Measurements from ENCODE around the gene MPP3.
A peak's percentile ranks its signal among the peaks of the same experiment; 100 is the strongest.

Gene MPP3

GRCh38 chr17:43814026-43814425 is 18.9 kb downstream of the MPP3 start (continued):
- TF ChIP-seq PRDM1 (tag by site-specific recombination; IDR thresholded peaks at IDR 0.05) (no peak), ZNF692 (tag by site-specific recombination; IDR thresholded peaks at IDR 0.05) (no peak)

DNA sequence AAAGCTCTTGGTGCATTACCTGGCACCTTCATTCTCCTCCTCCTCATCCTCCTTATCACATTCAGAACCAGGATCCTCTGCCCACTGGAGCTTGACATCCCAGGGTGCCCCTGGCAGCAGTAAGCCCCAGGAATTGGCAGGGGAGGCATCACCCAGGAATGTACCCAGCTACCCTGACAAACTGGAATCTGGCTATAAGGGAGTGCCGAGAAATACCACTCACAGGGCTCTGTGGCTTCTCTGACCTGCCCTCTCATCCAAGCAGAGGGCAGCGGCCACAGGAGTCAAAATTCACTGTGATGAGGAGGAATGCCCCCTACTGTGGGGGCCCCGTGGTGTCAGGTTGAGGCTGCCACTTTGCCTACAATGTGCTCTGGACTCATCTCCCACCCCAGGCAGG is 19.6 kb downstream of the MPP3 start:
- Histone ChIP-seq H3K4me3 (ENCODE audit: low read depth, low read length) (no peak overlapping the region), H3K9me3 (ENCODE audit: control insufficient read depth, insufficient read depth, low read depth, low read length) (no peaks in the 10 kb centered on the region), H3K36me3 (ENCODE audit: control insufficient read depth in 2 of 2, insufficient read depth in 1 of 2, low read length in 2 of 2) (peaks cover 8 to 76% of the 10 kb centered on the region in 2 experiments), H3K27ac (ENCODE audit: extremely low read depth, low read depth, low read length) (no peak overlapping the region), H3K4me1 (ENCODE audit: control insufficient read depth, insufficient read depth, low read length) (no peaks in the 10 kb centered on the region)
- TF ChIP-seq ZNF623 (tag by site-specific recombination; IDR thresholded peaks at IDR 0.05): no peak
- TF ChIP-seq, protein P1, sequence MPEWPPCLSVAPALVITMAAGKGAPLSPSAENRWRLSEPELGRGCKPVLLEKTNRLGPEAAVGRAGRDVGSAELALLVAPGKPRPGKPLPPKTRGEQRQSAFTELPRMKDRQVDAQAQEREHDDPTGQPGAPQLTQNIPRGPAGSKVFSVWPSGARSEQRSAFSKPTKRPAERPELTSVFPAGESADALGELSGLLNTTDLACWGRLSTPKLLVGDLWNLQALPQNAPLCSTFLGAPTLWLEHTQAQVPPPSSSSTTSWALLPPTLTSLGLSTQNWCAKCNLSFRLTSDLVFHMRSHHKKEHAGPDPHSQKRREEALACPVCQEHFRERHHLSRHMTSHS (tag by site-specific recombination; IDR thresholded peaks at IDR 0.05): no peak
- TF ChIP-seq ZNF585B (tag by site-specific recombination; IDR thresholded peaks at IDR 0.05): no peak
- no peak for TF ChIP-seq ZNF426 (tag by site-specific recombination; IDR thresholded peaks at IDR 0.05)
- TF ChIP-seq, protein P2, sequence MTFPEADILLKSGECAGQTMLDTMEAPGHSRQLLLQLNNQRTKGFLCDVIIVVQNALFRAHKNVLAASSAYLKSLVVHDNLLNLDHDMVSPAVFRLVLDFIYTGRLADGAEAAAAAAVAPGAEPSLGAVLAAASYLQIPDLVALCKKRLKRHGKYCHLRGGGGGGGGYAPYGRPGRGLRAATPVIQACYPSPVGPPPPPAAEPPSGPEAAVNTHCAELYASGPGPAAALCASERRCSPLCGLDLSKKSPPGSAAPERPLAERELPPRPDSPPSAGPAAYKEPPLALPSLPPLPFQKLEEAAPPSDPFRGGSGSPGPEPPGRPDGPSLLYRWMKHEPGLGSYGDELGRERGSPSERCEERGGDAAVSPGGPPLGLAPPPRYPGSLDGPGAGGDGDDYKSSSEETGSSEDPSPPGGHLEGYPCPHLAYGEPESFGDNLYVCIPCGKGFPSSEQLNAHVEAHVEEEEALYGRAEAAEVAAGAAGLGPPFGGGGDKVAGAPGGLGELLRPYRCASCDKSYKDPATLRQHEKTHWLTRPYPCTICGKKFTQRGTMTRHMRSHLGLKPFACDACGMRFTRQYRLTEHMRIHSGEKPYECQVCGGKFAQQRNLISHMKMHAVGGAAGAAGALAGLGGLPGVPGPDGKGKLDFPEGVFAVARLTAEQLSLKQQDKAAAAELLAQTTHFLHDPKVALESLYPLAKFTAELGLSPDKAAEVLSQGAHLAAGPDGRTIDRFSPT (tag by site-specific recombination; IDR thresholded peaks at IDR 0.05): no peak
- no peak for TF ChIP-seq ZNF521 (tag by site-specific recombination; IDR thresholded peaks at IDR 0.05)
- TF ChIP-seq, protein P3, sequence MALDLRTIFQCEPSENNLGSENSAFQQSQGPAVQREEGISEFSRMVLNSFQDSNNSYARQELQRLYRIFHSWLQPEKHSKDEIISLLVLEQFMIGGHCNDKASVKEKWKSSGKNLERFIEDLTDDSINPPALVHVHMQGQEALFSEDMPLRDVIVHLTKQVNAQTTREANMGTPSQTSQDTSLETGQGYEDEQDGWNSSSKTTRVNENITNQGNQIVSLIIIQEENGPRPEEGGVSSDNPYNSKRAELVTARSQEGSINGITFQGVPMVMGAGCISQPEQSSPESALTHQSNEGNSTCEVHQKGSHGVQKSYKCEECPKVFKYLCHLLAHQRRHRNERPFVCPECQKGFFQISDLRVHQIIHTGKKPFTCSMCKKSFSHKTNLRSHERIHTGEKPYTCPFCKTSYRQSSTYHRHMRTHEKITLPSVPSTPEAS (tag by site-specific recombination; IDR thresholded peaks at IDR 0.05): no peak
- TF ChIP-seq ZNF341 (tag by site-specific recombination; IDR thresholded peaks at IDR 0.05; ENCODE audit: low read depth): no peak
- TF ChIP-seq ZBTB7A (tag by site-specific recombination; IDR thresholded peaks at IDR 0.05; ENCODE audit: low read depth): no peak
- TF ChIP-seq, protein P4, sequence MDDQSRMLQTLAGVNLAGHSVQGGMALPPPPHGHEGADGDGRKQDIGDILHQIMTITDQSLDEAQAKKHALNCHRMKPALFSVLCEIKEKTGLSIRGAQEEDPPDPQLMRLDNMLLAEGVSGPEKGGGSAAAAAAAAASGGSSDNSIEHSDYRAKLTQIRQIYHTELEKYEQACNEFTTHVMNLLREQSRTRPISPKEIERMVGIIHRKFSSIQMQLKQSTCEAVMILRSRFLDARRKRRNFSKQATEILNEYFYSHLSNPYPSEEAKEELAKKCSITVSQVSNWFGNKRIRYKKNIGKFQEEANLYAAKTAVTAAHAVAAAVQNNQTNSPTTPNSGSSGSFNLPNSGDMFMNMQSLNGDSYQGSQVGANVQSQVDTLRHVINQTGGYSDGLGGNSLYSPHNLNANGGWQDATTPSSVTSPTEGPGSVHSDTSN (CRISPR knock-in tag; IDR thresholded peaks at IDR 0.05): no peak
- TF ChIP-seq ZNF169 (tag by site-specific recombination; IDR thresholded peaks at IDR 0.05): no peak
- ChIA-PET POLR2A (no interaction called here), CTCF (interaction anchor here (0.6 to 1.1 kb wide), 4 partner anchors 9 to 407 kb away, joined by 3 to 4 read pairs (median 3); no protein-coding TSS in a partner anchor)

GRCh38 chr17:43812396-43813265 is 20.3 kb downstream of the MPP3 start:
- no peak for TF ChIP-seq AEBP2 (tag by site-specific recombination; IDR thresholded peaks at IDR 0.05; ENCODE audit: borderline replicate concordance)
- peak; percentile 75 for TF ChIP-seq ZFP3 (tag by site-specific recombination; IDR thresholded peaks at IDR 0.05; ENCODE audit: low read depth)
- 0 out of 2 replicates have a peak, but pooled peaks have one; percentile 5 for TF ChIP-seq ZNF768 (tag by site-specific recombination; IDR thresholded peaks at IDR 0.05)
- no peaks in the 10 kb centered on the region for H3K9me3 ChIP-seq (ENCODE audit: control insufficient read depth, insufficient read depth, low read depth, low read length)
- POLR2A ChIA-PET: no interaction called here
- no peak overlapping the region for H3K4me3 ChIP-seq (ENCODE audit: low read depth, low read length)
- peaks cover 8 to 76% of the 10 kb centered on the region in 2 experiments for H3K36me3 ChIP-seq (ENCODE audit: control insufficient read depth in 2 of 2, insufficient read depth in 1 of 2, low read length in 2 of 2)
- CTCF ChIA-PET: no interaction called here
- H3K4me1 ChIP-seq (ENCODE audit: control insufficient read depth, insufficient read depth, low read length): no peaks in the 10 kb centered on the region
- no peak overlapping the region for H3K27ac ChIP-seq (ENCODE audit: extremely low read depth, low read depth, low read length)
